NCI-H2196 (cell line): ENCODE data around the gene UGT1A1.

Experiments used
- DNase-seq: peaks from one replicate; lab custom pipeline; 2025; ENCODE audit not compliant: unreplicated experiment; lab: John Stamatoyannopoulos, UW

The UGT1A1 gene

DNA sequence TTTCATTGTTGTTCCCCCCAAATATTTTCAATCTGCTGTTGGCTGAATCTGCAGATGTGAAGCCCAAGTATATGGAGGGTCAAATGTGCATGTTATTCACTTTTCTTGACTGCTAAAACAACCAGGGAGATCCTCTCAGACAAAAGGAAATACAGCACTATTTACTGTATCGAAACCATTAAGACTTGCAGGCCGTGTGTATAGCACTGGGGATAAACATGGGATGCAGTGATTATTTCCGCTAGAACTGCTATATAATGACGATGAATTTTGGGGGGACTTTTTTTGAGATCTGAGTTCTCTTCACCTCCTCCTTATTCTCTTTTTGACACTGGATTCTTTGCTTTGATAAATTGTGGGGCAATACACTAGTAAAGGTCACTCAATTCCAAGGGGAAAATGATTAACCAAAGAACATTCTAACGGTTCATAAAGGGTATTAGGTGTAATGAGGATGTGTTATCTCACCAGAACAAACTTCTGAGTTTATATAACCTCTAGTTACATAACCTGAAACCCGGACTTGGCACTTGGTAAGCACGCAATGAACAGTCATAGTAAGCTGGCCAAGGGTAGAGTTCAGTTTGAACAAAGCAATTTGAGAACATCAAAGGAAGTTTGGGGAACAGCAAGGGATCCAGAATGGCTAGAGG is 3.5 kb upstream of the UGT1A1 start:
- DNase-seq = no peak

DNA sequence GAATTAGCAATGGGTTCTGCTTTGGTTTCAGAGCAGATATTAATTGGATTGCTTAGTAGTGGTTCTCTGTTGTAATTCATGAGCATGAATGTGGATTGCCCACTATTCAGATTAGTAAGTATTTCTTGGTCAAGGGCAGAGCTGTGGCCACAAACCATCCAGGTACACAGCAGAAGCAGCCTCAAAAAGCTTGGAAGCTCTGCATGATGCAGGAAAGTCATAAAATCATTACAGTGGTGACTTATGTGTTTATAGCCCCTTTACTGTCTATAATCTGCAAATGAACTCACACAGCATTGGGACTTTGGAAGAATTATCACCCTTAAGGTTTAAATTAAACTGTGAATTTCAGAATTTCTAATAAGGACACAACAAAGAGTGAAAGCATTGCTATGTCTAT is 1.9 kb upstream of the UGT1A1 start:
- no peak for DNase-seq

DNA sequence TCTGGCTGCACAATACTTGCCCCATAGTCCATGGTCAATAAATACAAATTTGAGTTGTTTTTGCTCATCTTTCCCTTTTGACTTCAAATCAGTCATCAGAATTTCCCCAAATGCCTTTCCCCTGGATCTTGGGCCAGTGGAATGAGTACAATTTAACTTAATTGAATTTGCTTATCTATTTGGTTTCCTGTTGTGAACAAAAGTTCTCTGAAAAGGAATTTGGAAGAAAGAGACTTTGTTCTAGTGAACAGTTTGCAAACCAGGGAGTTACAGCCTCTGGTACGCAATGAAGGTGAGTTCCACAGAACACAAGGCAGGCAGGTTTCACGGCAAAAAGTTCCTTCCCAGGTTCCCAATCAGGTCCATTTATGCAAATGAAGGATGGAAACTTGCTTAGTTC is 1.2 kb upstream of the UGT1A1 start:
- no peak for DNase-seq

DNA sequence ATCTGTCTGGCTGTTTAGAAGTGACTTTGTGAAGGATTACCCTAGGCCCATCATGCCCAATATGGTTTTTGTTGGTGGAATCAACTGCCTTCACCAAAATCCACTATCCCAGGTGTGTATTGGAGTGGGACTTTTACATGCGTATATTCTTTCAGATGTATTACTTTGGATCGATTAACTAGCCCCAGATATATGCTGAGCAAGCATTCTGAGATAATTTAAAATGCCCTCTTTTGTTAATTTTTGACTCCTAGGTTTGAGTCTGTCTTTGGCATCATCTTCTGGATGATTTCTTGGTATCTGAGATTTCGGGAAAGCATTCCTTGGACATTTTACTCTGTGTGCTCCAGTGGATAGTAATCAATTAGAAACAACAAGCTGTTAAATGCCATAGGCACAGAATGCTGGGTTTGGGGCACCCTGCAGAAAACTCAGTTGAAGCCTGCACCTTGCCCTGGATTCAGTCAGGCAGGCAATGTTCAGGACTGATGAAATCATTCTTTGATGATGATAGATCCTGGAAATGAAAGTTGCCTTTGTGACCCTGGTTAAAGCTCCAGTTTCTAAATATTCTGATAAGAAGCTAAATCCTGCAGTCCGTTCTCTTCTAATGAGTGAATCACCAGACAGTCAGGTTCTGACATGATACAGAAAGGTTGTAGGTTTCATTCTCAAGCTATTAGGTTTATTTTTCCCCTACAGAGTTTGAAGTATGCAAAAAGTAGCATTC is 1.1 kb downstream of the UGT1A1 start:
- no peak for DNase-seq

DNA sequence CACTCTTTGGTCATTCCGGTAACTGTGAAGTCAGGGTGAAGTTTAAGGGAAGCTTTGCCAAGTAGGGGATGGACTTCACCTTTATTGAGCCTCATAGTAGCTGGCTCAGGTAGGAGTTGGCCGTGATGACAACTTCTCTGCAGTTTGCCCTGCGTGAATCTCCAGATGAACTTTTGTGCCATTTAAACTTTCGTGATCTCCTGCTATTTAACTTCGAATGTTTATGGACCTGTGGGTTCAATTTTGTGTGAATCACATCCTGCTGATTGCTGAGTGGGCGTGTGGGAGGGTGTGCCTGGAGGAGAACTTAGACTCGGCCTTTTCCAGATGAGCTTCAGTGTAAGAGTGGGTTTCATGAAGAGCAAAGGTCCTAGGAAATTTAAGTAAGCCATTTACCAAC is 4.2 kb downstream of the UGT1A1 start:
- no peak for DNase-seq

DNA sequence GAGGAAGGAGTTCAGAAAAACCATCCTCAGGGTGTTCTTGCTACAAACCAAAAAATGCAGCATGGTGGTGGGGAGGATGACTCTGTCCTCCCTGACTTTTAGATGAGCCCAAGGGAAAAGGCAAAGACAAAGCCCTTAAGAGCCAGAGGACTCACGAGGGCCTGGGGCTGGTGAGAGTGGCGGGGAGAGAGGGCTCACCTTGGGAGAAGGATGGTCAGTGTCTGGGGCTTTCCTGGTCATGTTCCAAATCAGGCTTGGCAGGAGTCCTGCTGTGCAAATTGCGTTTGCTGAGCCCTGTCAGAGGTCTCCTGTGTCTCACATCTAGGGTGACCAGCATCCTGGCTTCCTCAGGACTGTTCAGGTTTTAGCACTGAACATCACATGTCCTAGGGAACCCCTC is 4.7 kb downstream of the UGT1A1 start:
- DNase-seq = no peak

DNA sequence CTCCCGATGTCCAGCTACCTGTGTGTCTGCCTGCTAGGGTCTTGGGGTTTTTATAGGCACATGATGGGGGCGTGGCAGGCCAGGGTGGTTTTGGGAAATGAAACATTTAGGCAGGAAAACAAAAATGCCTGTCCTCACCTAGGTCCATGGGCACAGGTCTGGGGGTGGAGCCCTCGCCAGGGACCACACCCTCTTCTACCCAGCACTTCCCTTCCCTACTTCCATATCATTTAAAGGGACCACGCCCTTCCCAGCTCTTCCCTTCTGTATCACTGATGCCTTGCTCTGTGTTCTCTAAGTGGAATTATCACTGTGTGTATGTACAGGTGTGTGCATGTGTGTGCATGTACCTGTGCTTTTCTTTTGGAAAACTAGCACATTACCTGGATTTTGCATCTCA is 6.3 kb downstream of the UGT1A1 start:
- no peak for DNase-seq

DNA sequence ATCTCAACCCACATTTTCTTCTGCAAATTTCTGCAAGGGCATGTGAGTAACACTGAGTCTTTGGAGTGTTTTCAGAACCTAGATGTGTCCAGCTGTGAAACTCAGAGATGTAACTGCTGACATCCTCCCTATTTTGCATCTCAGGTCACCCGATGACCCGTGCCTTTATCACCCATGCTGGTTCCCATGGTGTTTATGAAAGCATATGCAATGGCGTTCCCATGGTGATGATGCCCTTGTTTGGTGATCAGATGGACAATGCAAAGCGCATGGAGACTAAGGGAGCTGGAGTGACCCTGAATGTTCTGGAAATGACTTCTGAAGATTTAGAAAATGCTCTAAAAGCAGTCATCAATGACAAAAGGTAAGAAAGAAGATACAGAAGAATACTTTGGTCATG is 8.0 kb downstream of the UGT1A1 start:
- DNase-seq = no peak

DNA sequence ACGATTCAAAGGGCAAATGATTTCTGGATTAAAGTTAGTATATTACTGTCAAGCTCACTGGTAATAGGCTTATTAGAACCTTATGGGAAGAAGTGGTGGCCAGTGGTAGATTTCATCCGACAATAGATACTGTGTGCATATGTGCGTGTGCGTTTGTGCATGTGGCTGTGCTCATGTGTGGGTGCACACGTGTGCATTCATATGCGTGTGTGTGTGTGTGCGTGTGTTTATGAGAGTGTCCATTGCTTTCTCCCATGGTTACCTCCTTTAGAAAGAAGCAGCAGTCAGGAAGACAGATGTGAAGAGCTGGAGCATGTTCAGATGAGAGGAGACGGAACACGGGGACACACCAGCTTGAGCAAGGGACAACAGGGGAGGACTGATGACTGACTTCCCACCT is 9.2 kb downstream of the UGT1A1 start:
- no peak for DNase-seq

DNA sequence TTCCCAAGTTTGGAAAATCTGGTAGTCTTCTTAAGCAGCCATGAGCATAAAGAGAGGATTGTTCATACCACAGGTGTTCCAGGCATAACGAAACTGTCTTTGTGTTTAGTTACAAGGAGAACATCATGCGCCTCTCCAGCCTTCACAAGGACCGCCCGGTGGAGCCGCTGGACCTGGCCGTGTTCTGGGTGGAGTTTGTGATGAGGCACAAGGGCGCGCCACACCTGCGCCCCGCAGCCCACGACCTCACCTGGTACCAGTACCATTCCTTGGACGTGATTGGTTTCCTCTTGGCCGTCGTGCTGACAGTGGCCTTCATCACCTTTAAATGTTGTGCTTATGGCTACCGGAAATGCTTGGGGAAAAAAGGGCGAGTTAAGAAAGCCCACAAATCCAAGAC is 12.1 kb downstream of the UGT1A1 start:
- DNase-seq = no peak

DNA sequence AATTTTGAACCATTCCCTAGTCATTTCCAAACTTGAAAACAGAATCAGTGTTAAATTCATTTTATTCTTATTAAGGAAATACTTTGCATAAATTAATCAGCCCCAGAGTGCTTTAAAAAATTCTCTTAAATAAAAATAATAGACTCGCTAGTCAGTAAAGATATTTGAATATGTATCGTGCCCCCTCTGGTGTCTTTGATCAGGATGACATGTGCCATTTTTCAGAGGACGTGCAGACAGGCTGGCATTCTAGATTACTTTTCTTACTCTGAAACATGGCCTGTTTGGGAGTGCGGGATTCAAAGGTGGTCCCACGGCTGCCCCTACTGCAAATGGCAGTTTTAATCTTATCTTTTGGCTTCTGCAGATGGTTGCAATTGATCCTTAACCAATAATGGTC is 12.5 kb downstream of the UGT1A1 start:
- DNase-seq = no peak

DNA sequence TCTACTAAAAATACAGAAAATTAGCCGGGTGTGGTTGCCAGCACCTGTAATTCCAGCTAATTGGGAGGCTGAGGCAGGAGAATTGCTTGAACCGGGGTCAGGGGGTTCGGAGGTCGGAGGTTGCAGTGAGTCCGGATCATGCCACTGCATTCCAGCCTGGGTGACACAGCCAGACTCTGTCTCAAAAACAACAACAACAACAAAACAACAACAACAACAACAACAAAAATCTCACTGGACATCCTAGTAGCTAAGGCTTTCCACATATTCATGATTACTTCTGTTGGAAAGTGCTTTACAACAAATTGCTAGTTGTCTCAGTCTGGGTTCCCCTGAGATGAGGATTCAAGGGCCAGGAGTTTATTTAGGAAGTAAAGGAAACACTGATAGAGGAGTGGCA is 13.8 kb downstream of the UGT1A1 start:
- no peak for DNase-seq

DNA sequence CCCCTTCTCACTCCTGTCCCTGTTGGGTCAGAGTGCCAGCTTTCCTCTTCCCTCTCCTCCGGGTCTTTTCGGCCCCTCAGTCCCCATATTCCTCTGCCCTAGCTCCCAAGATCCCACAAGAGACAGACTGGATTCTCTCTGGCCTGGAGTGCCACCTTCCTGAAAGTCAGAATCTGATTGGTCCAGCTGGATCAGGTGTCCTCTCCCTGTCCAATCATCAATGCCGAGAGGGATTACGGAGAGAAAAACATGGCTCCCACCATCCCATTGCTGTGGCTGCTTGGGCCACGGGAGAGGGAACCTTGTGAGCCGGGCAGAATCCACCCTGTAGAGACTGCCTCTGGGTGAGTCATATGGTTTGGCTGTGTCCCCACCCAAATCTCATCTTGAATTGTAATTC is 15.3 kb downstream of the UGT1A1 start:
- DNase-seq = no peak

DNA sequence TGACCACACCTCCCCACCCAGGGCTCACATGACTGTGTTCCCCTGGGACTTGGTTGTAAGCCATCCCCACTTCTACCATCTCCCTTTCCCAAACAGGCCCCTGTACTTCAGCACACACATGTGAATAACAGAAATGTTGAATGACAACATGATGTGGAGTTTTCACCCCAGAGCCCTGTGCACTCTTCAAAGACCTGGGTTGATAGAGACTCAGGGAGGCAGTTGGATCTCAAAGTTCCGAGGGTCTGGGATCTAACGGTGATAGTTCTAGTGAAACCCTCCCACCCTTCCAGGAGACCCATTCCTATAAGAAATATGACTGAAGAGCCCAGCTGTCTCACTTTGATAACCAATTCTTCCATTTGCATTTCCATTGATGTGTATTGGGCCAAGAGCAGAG is 18.0 kb downstream of the UGT1A1 start, which contains the start of gene MROH2A:
Gene MROH2A (plus strand): TSS at position 301 of the 400 bp plus-strand sequence. CDS start 1,029 bp downstream, outside the sequence.
- DNase-seq = no peak

DNA sequence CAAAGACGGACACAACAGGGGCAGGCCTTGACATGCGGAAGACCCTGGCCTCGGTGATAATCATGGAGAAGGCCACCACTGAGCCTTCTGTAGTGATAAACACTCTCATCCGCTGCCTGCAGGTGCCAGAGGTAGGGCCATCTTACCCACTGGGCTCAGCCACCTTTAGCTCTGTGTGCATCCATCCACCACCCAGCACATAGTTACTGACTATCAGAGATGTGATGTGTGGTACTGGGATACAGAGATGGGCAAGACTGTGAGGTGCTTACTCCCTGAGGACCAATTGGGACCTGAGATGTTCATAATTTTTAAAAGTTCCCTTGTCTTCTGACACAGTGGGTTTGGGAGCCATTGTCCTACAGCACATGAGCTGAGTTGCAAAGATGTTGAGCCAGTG is 19.7 kb downstream of the UGT1A1 start:
- DNase-seq = no peak

DNA sequence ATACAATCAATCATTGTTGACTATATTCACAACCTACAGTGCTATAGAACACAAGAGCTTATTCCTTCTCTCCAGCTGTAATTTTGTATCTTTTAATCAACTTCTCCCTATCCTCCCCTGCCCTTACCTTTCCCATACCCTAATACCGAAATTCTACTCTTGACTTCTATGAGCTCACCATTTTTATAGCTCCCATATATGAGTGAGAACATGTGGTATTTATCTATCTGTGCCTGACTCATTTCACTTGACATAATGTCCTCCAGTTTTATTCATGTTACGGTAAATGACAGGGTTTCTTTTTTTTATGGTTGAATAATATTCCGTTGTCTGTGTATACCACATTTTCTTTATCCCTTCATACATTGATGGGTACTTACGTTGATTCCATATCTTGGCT is 20.7 kb downstream of the UGT1A1 start:
- DNase-seq = no peak

DNA sequence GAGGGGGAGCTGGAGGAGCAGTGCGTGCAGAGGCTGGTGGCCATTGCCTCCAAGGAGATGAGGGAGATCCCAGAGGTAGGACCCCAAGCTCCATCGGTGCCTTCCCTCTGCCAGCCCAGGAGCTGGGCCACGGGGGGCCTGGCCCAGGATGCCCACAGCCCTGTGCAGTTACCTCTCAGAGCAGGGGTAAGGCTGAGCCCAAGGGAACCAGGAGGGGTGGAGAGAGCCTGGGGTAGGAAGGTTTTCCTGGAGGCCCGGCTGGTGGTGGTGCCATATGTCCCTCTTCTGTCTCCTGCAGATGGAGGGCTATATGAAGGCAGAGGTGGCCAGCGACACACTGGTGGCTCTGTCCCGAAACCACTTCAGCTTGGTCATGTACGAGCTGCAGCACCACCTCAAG is 29.5 kb downstream of the UGT1A1 start:
- no peak for DNase-seq

DNA sequence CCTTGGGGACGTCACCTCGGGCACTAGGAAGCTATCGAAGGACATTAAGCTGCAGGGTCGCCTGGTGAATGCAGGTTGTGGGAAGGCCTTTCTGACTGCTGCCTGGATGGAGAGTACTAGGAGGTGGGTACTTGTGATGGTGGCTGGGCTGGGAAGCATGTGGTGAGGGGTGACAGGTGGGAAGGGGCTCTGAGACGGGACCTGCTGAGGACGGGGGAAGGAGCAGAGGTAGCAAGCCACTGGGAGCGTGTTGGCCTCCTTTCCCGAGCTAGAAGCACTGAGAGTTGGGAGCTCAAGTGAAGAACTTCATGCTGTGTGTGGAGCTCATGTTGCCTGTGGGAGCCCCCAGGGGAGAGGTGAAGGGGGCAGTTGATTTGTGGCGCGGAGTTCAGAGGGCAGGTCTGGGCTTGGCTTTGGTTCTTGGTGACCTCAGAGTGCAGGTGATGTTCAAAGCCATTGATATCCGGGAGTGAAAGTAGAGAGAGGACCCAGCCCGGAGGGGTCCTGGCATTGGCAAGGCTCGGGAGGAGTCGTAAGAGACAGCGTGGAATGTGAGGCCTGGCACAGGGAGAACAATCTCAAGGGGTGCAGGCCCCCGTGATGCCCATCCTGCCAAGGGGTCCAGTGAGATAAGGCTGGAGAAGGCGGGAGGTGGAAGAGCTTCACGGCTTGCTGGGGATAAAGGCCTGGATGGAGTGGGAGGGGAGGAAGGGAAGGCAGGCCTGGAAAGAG is 31.2 kb downstream of the UGT1A1 start:
- DNase-seq = no peak

DNA sequence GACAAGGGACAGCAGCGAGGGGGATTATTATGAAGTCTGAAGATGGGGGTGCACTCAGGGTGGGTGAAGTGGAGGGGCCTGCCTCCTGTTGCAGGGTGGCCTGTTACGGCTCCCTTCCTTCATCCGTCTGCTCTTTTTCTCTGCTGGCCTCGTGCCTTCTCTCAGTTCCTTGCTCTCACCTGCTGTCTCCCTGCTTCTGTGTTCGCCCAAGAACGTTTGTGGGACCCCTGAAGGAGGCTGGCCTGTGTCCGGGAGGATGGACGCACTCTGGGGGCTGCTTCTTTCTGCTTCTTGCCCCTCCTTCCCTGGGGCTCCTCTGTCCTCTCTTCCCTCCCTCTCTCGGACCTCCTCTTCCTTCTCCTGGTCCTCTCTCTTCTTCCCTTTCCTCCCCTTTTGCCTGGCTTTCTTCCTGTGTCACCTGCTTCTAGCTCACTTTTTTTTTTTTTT is 31.8 kb downstream of the UGT1A1 start:
- DNase-seq = no peak

DNA sequence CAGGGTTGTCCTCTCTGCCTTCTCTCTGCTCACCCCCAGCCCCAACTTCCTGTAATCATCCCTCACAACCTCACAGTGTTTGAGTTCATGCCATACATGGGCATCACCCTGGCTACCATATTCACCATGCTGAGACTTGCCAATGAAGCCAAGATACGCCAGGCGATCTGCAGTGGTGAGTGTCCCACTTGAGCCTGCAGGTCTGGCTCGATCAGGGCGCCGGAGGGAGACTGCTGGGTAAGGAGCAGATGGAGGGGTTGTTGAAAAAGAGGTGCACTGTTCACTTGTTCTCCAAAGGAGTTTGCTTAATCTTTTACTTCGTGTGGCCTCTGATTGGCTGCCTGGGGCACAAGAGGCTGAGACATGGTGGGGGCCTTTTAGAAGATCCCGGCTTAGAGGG is 32.6 kb downstream of the UGT1A1 start:
- no peak for DNase-seq

DNA sequence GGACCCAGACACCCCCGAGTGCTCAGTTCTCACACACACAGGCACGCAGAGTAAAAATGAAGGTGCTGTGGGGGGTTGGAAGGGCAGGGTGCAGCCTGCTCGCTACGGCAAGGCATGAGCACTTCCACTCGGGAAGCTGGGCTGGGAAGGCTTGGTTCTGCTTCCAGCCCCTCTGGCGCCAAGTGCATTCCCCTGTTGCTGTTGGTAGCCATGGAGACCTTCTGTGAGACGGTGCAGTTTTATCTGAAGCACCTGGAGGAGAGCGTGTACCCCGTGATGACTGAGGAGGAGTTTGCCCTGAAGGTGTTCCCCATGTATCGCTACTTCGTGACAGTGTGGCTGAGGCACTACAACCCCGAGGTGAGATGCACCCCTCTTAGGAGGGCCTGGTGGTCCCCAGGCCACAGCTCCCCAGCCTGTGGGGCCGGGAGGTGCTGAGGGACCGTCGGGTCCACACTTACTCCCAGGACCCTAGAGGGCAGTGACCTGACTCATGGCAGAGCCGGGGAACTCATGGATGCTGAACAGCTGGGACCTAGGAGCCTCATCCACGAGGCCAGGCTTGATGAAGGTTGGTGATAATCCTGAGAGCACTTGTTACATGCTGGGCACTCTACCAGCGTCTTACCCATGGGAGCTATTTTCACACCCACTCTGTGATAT is 33.5 kb downstream of the UGT1A1 start:
- DNase-seq = no peak
